Measurements from ENCODE around the gene PPP2R5C. TPM values are rescaled to one million over a fixed set of nuclear protein-coding genes. Genes with fewer than 3 reads are reported as not detected.

Gene PPP2R5C
- total and polyA plus RNA-seq, 2 donors (not counting 3 experiments of a cell fraction or from before 2014, with no cell fraction given) = 42.6 to 83.6 TPM

DNA sequence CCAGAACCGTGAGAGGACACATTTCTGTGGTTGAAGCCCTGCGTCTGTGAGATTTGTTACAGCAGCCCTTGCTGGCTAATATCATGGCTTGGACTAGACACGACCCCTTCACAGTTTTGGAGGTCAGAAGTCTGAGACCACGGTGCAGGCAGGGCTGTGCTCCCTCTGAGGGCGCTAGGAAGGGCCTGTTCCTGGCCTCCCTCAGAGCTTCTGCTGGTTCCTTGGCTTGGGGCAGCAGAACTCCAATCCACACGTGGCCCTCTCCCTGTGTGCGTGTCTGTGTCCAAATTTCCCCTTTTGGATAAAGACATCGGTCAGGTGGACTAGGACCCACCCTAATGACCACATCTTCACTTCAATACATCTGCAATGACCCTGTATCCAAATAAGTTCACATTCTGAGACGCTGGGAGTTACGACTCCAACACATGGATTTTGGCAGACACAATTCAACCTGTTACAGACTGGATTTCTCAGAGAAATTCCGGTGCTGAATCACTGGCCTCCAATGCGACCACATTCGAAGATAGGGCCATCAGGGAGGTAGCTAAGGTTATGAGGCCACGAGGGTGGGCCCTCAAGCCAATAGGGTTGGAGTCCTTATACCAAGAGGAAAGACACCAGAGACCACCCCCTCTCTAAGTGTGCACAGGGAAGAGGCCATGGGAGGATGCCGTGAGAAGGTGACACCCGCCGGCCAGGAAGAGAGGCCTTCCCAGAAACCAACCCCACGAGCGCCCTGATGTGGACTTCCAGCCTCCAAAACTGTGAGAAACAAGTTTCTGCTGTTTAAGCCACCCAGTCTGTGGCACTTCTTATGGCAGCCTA, 43.6 kb upstream of the PPP2R5C start:
- H3K36me3 ChIP-seq (ENCODE audit: control insufficient read depth in 2 of 2, extremely low read depth in 1 of 2, insufficient read depth in 2 of 2, low read length in 2 of 2) = no peaks in the 10 kb centered on the region
- dilution Hi-C loops (cut with MboI; ENCODE audit: extremely low pct_ligation_motif_present, low sequenced_read_pairs) = no loop called here
- no peaks in the 10 kb centered on the region for H3K9me1 ChIP-seq (replicated peaks; ENCODE audit: control insufficient read depth, extremely low read depth, insufficient read depth, low read length)
- H3K79me2 ChIP-seq (ENCODE audit: control insufficient read depth, insufficient read depth, low read length) = no peaks in the 10 kb centered on the region
- TF ChIP-seq MAX (IDR thresholded peaks at IDR 0.05; ENCODE audit: insufficient read depth, insufficient read length) = no peak
- TF ChIP-seq FOS (IDR thresholded peaks at IDR 0.05; ENCODE audit: borderline replicate concordance, insufficient read depth, low read length) = no peak
- TF ChIP-seq POLR2A (IDR thresholded peaks at IDR 0.05; ENCODE audit: low read depth, low read length) = no peak
- TF ChIP-seq EZH2 (IDR thresholded peaks at IDR 0.05; ENCODE audit: borderline replicate concordance, low read depth, low read length, severe bottlenecking) = no peak
- TF ChIP-seq, protein P1, sequence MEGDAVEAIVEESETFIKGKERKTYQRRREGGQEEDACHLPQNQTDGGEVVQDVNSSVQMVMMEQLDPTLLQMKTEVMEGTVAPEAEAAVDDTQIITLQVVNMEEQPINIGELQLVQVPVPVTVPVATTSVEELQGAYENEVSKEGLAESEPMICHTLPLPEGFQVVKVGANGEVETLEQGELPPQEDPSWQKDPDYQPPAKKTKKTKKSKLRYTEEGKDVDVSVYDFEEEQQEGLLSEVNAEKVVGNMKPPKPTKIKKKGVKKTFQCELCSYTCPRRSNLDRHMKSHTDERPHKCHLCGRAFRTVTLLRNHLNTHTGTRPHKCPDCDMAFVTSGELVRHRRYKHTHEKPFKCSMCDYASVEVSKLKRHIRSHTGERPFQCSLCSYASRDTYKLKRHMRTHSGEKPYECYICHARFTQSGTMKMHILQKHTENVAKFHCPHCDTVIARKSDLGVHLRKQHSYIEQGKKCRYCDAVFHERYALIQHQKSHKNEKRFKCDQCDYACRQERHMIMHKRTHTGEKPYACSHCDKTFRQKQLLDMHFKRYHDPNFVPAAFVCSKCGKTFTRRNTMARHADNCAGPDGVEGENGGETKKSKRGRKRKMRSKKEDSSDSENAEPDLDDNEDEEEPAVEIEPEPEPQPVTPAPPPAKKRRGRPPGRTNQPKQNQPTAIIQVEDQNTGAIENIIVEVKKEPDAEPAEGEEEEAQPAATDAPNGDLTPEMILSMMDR (IDR thresholded peaks at IDR 0.05; ENCODE audit: extremely low read depth in 1 of 2, insufficient read depth in 1 of 2, low read depth in 1 of 2, low read length in 2 of 2) = no peak
- TF ChIP-seq POLR2AphosphoS5 (IDR thresholded peaks at IDR 0.05; ENCODE audit: insufficient read depth, low read depth, low read length) = no peak
- no peak for TF ChIP-seq GATA2 (IDR thresholded peaks at IDR 0.05; ENCODE audit: insufficient read depth, insufficient read length, low read depth, low read length)
- no peak for TF ChIP-seq MYC (IDR thresholded peaks at IDR 0.05; ENCODE audit: low read depth, low read length)
- TF ChIP-seq JUN (IDR thresholded peaks at IDR 0.05; ENCODE audit: borderline replicate concordance, insufficient read depth, insufficient read length, low read depth) = no peak
- FAIRE-seq (no peak), DNase-seq (ENCODE audit: low read depth, low spot score) (no peak)
- H3K27ac ChIP-seq (ENCODE audit: insufficient read depth, low read depth, low read length) = no peak overlapping the region
- CTCF ChIA-PET = no interaction called here
- H3K4me1 ChIP-seq (ENCODE audit: control insufficient read depth, extremely low read depth, insufficient read depth, low read length) = peaks cover 12% of the 10 kb centered on the region
- BruUV-seq (replicated peaks) = no TSS peak
- H3K9me3 ChIP-seq (replicated peaks; ENCODE audit: control insufficient read depth, insufficient read depth, low read length) = no peaks in the 10 kb centered on the region
- H3K4me2 ChIP-seq (ENCODE audit: insufficient read depth, low read length) = no peak overlapping the region
- peaks cover 21 to 27% of the 10 kb centered on the region in 2 experiments for H3K27me3 ChIP-seq (ENCODE audit: control insufficient read depth in 2 of 2, insufficient read depth in 2 of 2, low read length in 2 of 2)
- H3K9ac ChIP-seq (replicated peaks; ENCODE audit: extremely low read depth, insufficient read depth, low read length) = no peak overlapping the region
- no peak overlapping the region for H3K4me3 ChIP-seq (replicated peaks in 1 of 3; ENCODE audit: insufficient read depth in 1 of 3, low read depth in 1 of 3, low read length in 3 of 3)
- POLR2A ChIA-PET = no interaction called here
- H4K20me1 ChIP-seq (replicated peaks; ENCODE audit: control insufficient read depth, extremely low read depth, insufficient read depth, low read length) = no peaks in the 10 kb centered on the region
- intact Hi-C loops (cut with micrococcal nuclease) = no loop called here
- H2AFZ ChIP-seq (ENCODE audit: low read depth, low read length) = no peak overlapping the region
